GM19351 (cell line): ENCODE data around the gene TANGO2.

ENCODE experiments used
- ATAC-seq: cut with Tn5 transposase; IDR thresholded peaks from one replicate; pipeline ENCODE4 v1.9.1; 2021; ENCODE audit warnings: mild to moderate bottlenecking, moderate library complexity; ENCODE audit not compliant: unreplicated experiment

The TANGO2 gene

GRCh38 chr22:20024650-20025397, 3.9 kb downstream of the TANGO2 start:
- no peak for ATAC-seq

- ATAC-seq: no peak
Measured at GRCh38 chr22:20025401-20026203, 4.7 kb downstream of the TANGO2 start.

- ATAC-seq: no peak
Measured at GRCh38 chr22:20026204-20026908, 5.4 kb downstream of the TANGO2 start.

- ATAC-seq: no peak
Measured at GRCh38 chr22:20026996-20027601, 6.2 kb downstream of the TANGO2 start.

GRCh38 chr22:20027966-20028854, 7.3 kb downstream of the TANGO2 start:
- ATAC-seq: no peak

- no peak for ATAC-seq
Measured at GRCh38 chr22:20028855-20029549, 8.1 kb downstream of the TANGO2 start.

- no peak for ATAC-seq
Measured at GRCh38 chr22:20029550-20030225, 8.8 kb downstream of the TANGO2 start.

- ATAC-seq: no peak
Measured at GRCh38 chr22:20031732-20032406, 11.0 kb downstream of the TANGO2 start.

- no peak for ATAC-seq
Measured at GRCh38 chr22:20032407-20032991, 11.6 kb downstream of the TANGO2 start.

GRCh38 chr22:20033045-20033706, 12.3 kb downstream of the TANGO2 start:
- no peak for ATAC-seq

GRCh38 chr22:20034143-20034542, 13.2 kb downstream of the TANGO2 start:
- ATAC-seq: no peak

GRCh38 chr22:20035375-20036083, 14.6 kb downstream of the TANGO2 start:
- no peak for ATAC-seq

- ATAC-seq: no peak
Measured at GRCh38 chr22:20036084-20036482, 15.2 kb downstream of the TANGO2 start.

GRCh38 chr22:20036535-20037392, 15.9 kb downstream of the TANGO2 start:
- no peak for ATAC-seq

GRCh38 chr22:20037419-20037818, 16.5 kb downstream of the TANGO2 start:
- ATAC-seq: no peak

- ATAC-seq: no peak
Measured at GRCh38 chr22:20038574-20038973, 17.7 kb downstream of the TANGO2 start.
